ENCODE measurements around the gene KIF20B. TPM values are rescaled to one million over a fixed set of nuclear protein-coding genes. Genes with fewer than 3 reads are reported as not detected.

The KIF20B gene
- total RNA-seq, 1 experiment from 2014 or later = 48.1 TPM

DNA sequence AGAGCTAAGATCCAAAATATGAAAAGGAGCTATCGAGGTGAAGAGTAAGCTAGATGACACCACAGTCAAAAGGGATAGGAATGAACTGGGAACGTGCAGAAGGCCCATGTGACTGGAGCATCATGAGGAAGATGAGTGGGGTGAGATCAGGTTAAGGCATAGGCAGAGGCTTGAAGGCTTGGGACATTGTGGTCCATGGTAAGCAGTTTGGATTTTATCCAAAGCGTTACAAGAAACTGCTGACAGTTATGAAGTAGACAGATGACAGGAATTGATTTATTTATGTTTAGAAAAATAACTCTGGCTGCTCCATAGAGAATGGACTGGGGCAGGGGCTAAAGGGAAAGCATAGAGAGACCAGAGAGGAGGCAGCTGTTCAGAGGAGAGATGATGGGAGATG lies 38.2 kb upstream of the KIF20B start:
- in situ Hi-C loops (cut with HindIII; ENCODE audit: low pct_unique_long_range_greater_than_20kb, low sequenced_read_pairs) = no loop called here
- no peaks in the 10 kb centered on the region for H3K36me3 ChIP-seq (ENCODE audit: control insufficient read depth, insufficient read depth, low read length)
- H3K4me1 ChIP-seq (ENCODE audit: control insufficient read depth, insufficient read depth, low read length) = no peaks in the 10 kb centered on the region
- intact Hi-C loops (cut with micrococcal nuclease; ENCODE audit: unreplicated experiment) = no loop called here
- no peaks in the 10 kb centered on the region for H3K9me3 ChIP-seq (ENCODE audit: control insufficient read depth, insufficient read depth, low read depth, low read length)
- DNase-seq (ENCODE audit: low read depth, low spot score) (no peak), ATAC-seq (no peak)
- TF ChIP-seq REST (IDR thresholded peaks at IDR 0.05; ENCODE audit: insufficient read depth in 1 of 2, low read depth in 2 of 2, low read length in 1 of 2) (no peak), TCF7L2 (IDR thresholded peaks at IDR 0.05; ENCODE audit: low read depth, low read length) (no peak), CTCF (IDR thresholded peaks at IDR 0.05) (no peak), SIN3A (IDR thresholded peaks at IDR 0.05; ENCODE audit: borderline replicate concordance, insufficient read depth, low read depth, low read length) (no peak), POLR2AphosphoS5 (IDR thresholded peaks at IDR 0.05; ENCODE audit: low read depth, low read length) (no peak)
- no peak overlapping the region for H3K4me3 ChIP-seq (ENCODE audit: low read depth in 2 of 2, low read length in 2 of 2)
- H3K27ac ChIP-seq (ENCODE audit: low read length) = no peak overlapping the region
- no TSS peak for BruUV-seq (replicated peaks)
- H3K27me3 ChIP-seq (ENCODE audit: control insufficient read depth, insufficient read depth, low read length) = peaks cover 2% of the 10 kb centered on the region; the same call in 1 of the 2 replicates
- POLR2A ChIA-PET = no interaction called here
- CTCF ChIA-PET = no interaction called here

- in situ Hi-C loops (cut with HindIII; ENCODE audit: low pct_unique_long_range_greater_than_20kb, low sequenced_read_pairs) = no loop called here
- no peaks in the 10 kb centered on the region for H3K36me3 ChIP-seq (ENCODE audit: control insufficient read depth, insufficient read depth, low read length)
- DNase-seq (ENCODE audit: low read depth, low spot score) (no peak), ATAC-seq (no peak)
- CTCF ChIA-PET = no interaction called here
- H3K9me3 ChIP-seq (ENCODE audit: control insufficient read depth, insufficient read depth, low read depth, low read length) = no peaks in the 10 kb centered on the region
- POLR2A ChIA-PET = no interaction called here
- no peak overlapping the region for H3K27ac ChIP-seq (ENCODE audit: low read length)
- peaks cover 2% of the 10 kb centered on the region; the same call in 1 of the 2 replicates for H3K27me3 ChIP-seq (ENCODE audit: control insufficient read depth, insufficient read depth, low read length)
- TF ChIP-seq CTCF (IDR thresholded peaks at IDR 0.05) (no peak), POLR2AphosphoS5 (IDR thresholded peaks at IDR 0.05; ENCODE audit: low read depth, low read length) (no peak), TCF7L2 (IDR thresholded peaks at IDR 0.05; ENCODE audit: low read depth, low read length) (no peak), SIN3A (IDR thresholded peaks at IDR 0.05; ENCODE audit: borderline replicate concordance, insufficient read depth, low read depth, low read length) (no peak), REST (IDR thresholded peaks at IDR 0.05; ENCODE audit: insufficient read depth in 1 of 2, low read depth in 2 of 2, low read length in 1 of 2) (no peak)
- H3K4me3 ChIP-seq (ENCODE audit: low read depth in 2 of 2, low read length in 2 of 2) = no peak overlapping the region
- intact Hi-C loops (cut with micrococcal nuclease; ENCODE audit: unreplicated experiment) = no loop called here
- H3K4me1 ChIP-seq (ENCODE audit: control insufficient read depth, insufficient read depth, low read length) = no peaks in the 10 kb centered on the region
- no TSS peak for BruUV-seq (replicated peaks)
Observed at GRCh38 chr10:89664203-89664602, 37.2 kb upstream of the KIF20B start.
